Upper lobe of left lung (tissue), 6 donors: ENCODE data around the gene HIGD1C. TPM values are rescaled to one million over a fixed set of nuclear protein-coding genes. Genes with fewer than 3 reads are reported as not detected.

Experiments
- ATAC-seq, 2 donors: fragments of 200-7000 bp; cut with Tn5 transposase; one replicate each; pipeline ENCODE4 v1.9.1; 2022; ENCODE audit warnings: mild to moderate bottlenecking in 2 of 2, moderate library complexity in 2 of 2; ENCODE audit not compliant: low FRiP score in 2 of 2
- DNase-seq, 2 donors: peaks; one replicate each; pipeline ENCODE4 v3.0.0-alpha.2; 2019 to 2020
- H3K27ac ChIP-seq, 4 donors: fragments of 200-600 bp; sonication (generic); one replicate each; pipeline ENCODE4 v1.5.1; 2016 to 2019
- H3K27me3 ChIP-seq, 4 donors: fragments of 200-600 bp; sonication (generic); one replicate each; pipeline ENCODE4 v1.5.1; 2017 to 2019
- H3K36me3 ChIP-seq, 4 donors: fragments of 200-600 bp; sonication (generic); one replicate each; pipeline ENCODE4 v1.5.1; 2016 to 2019
- H3K4me1 ChIP-seq, 4 donors: fragments of 200-600 bp; sonication (generic); one replicate each; pipeline ENCODE4 v1.5.1; 2018 to 2019
- H3K4me3 ChIP-seq, 4 donors: fragments of 200-600 bp; sonication (generic); one replicate each; pipeline ENCODE4 v1.5.1; 2017 to 2019; ENCODE audit warnings: mild to moderate bottlenecking in 2 of 4, moderate library complexity in 1 of 4
- H3K9me3 ChIP-seq, 4 donors: fragments of 200-600 bp; sonication (generic); one replicate each; pipeline ENCODE4 v1.5.1; 2018 to 2019
- CTCF ChIP-seq, 6 experiments: fragments of 450-650 bp in 4 of 6; fragments of 200-600 bp in 2 of 6; sonication (generic) in 2 of 6; IDR thresholded peaks; one replicate each; pipeline ENCODE4 v1.5.1; 2016 to 2019; ENCODE audit warnings: antibody characterized with exemption in 6 of 6
- EP300 ChIP-seq, 4 donors: sonication (generic); formaldehyde crosslinking; IDR thresholded peaks; one replicate each; pipeline ENCODE4 v1.5.1; 2017; ENCODE audit warnings: antibody characterized with exemption in 4 of 4, control low read depth in 2 of 4
- POLR2A ChIP-seq, 4 donors: fragments of 450-650 bp; IDR thresholded peaks; one replicate each; pipeline ENCODE4 v1.5.1; 2016 to 2017; ENCODE audit warnings: antibody characterized with exemption in 4 of 4, mild to moderate bottlenecking in 2 of 4
- POLR2AphosphoS5 ChIP-seq, 2 donors: sonication (generic); formaldehyde crosslinking; IDR thresholded peaks; one replicate each; pipeline ENCODE4 v1.5.1; 2017; ENCODE audit warnings: antibody characterized with exemption in 2 of 2
- whole genome bisulfite sequencing, 2 donors: methylation state at CpG; one replicate each; pipeline ENCODE4 v1.1.5; 2017 to 2018; 5-methylcytosine and 5-hydroxymethylcytosine counted together
- total RNA-seq, 6 donors: library from RNA; depleted of rRNA in 4 of 6; stranded (reverse); fragments of >200 nt in 4 of 6; gene quantifications; one replicate each; pipeline versions ENCODE4 v1.1.0 to v1.2.1, GENCODE V29; 2016 to 2021
- donor health status: DM: no; HTN: no; CAD: no; lungs with moderate emphysema.
- donor health status: DM: no; HTN: yes; CAD: no; lungs with severe emphysema.

Gene HIGD1C
- total RNA-seq, 6 donors from 2014 or later = not detected

- Histone ChIP-seq H3K4me1 (peaks cover 7 to 13% (median 10%) of the 10 kb centered on the region in 4 donors), H3K9me3 (no peaks in the 10 kb centered on the region), H3K27ac (no peak overlapping the region), H3K4me3 (no peak overlapping the region), H3K27me3 (no peaks in the 10 kb centered on the region), H3K36me3 (peaks cover 0 to 23% (median 0%) of the 10 kb centered on the region in 4 donors)
- WGBS, 2 donors = 90 to 91% methylated on average over 2 of the region's 2 CpGs
- DNase-seq = no peak
- ATAC-seq = no peak
- TF ChIP-seq CTCF (IDR thresholded peaks at IDR 0.05) = no peak
- no peak for TF ChIP-seq EP300 (IDR thresholded peaks at IDR 0.05)
- no peak for TF ChIP-seq POLR2A (IDR thresholded peaks at IDR 0.05)
- no peak for TF ChIP-seq POLR2AphosphoS5 (IDR thresholded peaks at IDR 0.05)
These were observed 28.2 kb downstream of the HIGD1C start for GRCh38 chr12:50980545-50980944.

GRCh38 chr12:50981319-50982239 is 29.2 kb downstream of the HIGD1C start:
- WGBS, 2 donors = 75 to 80% methylated on average over 6 of the region's 6 CpGs

GRCh38 chr12:50984586-50985298 is 32.4 kb downstream of the HIGD1C start:
- H3K4me3 ChIP-seq = no peak overlapping the region
- no peak for TF ChIP-seq CTCF (IDR thresholded peaks at IDR 0.05)
- no peak for TF ChIP-seq EP300 (IDR thresholded peaks at IDR 0.05)
- no peak for TF ChIP-seq POLR2AphosphoS5 (IDR thresholded peaks at IDR 0.05)
- TF ChIP-seq POLR2A (IDR thresholded peaks at IDR 0.05) = no peak
- no peaks in the 10 kb centered on the region for H3K9me3 ChIP-seq
- H3K27ac ChIP-seq = peak overlapping the region; percentile 55 to 71 (median 66)
- peaks cover 0 to 46% (median 11%) of the 10 kb centered on the region in 4 donors for H3K36me3 ChIP-seq
- WGBS, 2 donors = 45 to 48% methylated on average over 2 of the region's 2 CpGs
- ATAC-seq (peak in 1 of 2 donors; percentile 13), DNase-seq (no peak)
- H3K27me3 ChIP-seq = no peaks in the 10 kb centered on the region
- H3K4me1 ChIP-seq = peaks cover 15 to 19% (median 19%) of the 10 kb centered on the region in 4 donors

More at GRCh38 chr12:50981319-50982239, 29.2 kb downstream of the HIGD1C start:
- DNase-seq = no peak
- Histone ChIP-seq H3K36me3 (peaks cover 0 to 25% (median 0%) of the 10 kb centered on the region in 4 donors), H3K9me3 (no peaks in the 10 kb centered on the region), H3K4me3 (no peak overlapping the region), H3K27ac (no peak overlapping the region), H3K27me3 (no peaks in the 10 kb centered on the region), H3K4me1 (peaks cover 15 to 19% (median 18%) of the 10 kb centered on the region in 4 donors)
- no peak for ATAC-seq
- no peak for TF ChIP-seq EP300 (IDR thresholded peaks at IDR 0.05)
- no peak for TF ChIP-seq POLR2A (IDR thresholded peaks at IDR 0.05)
- no peak for TF ChIP-seq POLR2AphosphoS5 (IDR thresholded peaks at IDR 0.05)
- TF ChIP-seq CTCF (IDR thresholded peaks at IDR 0.05) = no peak

GRCh38 chr12:50985322-50985721 is 33.0 kb downstream of the HIGD1C start:
- Histone ChIP-seq H3K9me3 (no peaks in the 10 kb centered on the region), H3K27me3 (no peaks in the 10 kb centered on the region), H3K4me1 (peaks cover 15 to 19% (median 19%) of the 10 kb centered on the region in 4 donors), H3K27ac (peak overlapping the region; percentile 55 to 71 (median 66)), H3K4me3 (no peak overlapping the region), H3K36me3 (peaks cover under 1 to 46% (median 14%) of the 10 kb centered on the region in 4 donors)
- peak; percentile 57 to 80 for ATAC-seq
- DNase-seq = peak in 1 of 2 donors; percentile 48
- TF ChIP-seq EP300 (IDR thresholded peaks at IDR 0.05) (peak in 1 of 4 donors; percentile 84), POLR2AphosphoS5 (IDR thresholded peaks at IDR 0.05) (peak; percentile 28 to 53), CTCF (IDR thresholded peaks at IDR 0.05) (no peak), POLR2A (IDR thresholded peaks at IDR 0.05) (no peak)
